Naive thymus-derived CD4-positive, alpha-beta T cell (primary cell): Measurements from ENCODE around the gene LRRC74A. TPM values are rescaled to one million over a fixed set of nuclear protein-coding genes. Genes with fewer than 3 reads are reported as not detected.
A peak's percentile ranks its signal among the peaks of the same experiment; 100 is the strongest.

Source experiments
- ATAC-seq: fragments of 150-1000 bp; cut with Tn5 transposase; 2 replicates; pipeline ENCODE4 v1.10.0; 2021; ENCODE audit warnings: mild to moderate bottlenecking, moderate library complexity
- CTCF ChIA-PET: fragments of 350-600 bp; sonication (Branson Sonifier 250); formaldehyde crosslinking; loops from one replicate; lab custom pipeline; 2021; ENCODE audit warnings: antibody characterized with exemption; lab: Charles Lee
- POLR2A ChIA-PET: fragments of 350-600 bp; sonication (Branson Sonifier 250); formaldehyde crosslinking; loops from one replicate; lab custom pipeline; 2021; ENCODE audit warnings: antibody characterized with exemption, inconsistent platforms; lab: Charles Lee
- DNase-seq, 9 donors: peaks; one replicate each; pipeline versions ENCODE4 v3.0.0 to v3.0.0-alpha.2; 2020 to 2022; ENCODE audit warnings: mixed read lengths in 1 of 9
- H3K27ac ChIP-seq: one replicate; pipeline ENCODE4 v1.7.0; 2013; ENCODE audit warnings: mild to moderate bottlenecking, low read depth, low read length, moderate library complexity
- H3K27me3 ChIP-seq, 2 donors: one replicate each; pipeline ENCODE4 v1.7.0; 2013; ENCODE audit warnings: low read length in 2 of 2, mild to moderate bottlenecking in 2 of 2, moderate library complexity in 2 of 2; ENCODE audit not compliant: control insufficient read depth in 2 of 2, insufficient read depth in 2 of 2
- H3K36me3 ChIP-seq, 3 experiments: 1 replicate in 2 of 3; 2 replicates in 1 of 3; pipeline ENCODE4 v1.7.0; 2013; ENCODE audit warnings: low read length in 3 of 3, mild to moderate bottlenecking in 3 of 3, moderate library complexity in 1 of 3; ENCODE audit not compliant: insufficient read depth in 3 of 3, control insufficient read depth in 2 of 3
- H3K4me1 ChIP-seq, 2 donors: one replicate each; pipeline ENCODE4 v1.7.0; 2013; ENCODE audit warnings: low read length in 2 of 2, mild to moderate bottlenecking in 2 of 2, moderate library complexity in 1 of 2; ENCODE audit not compliant: control insufficient read depth in 2 of 2, insufficient read depth in 2 of 2
- H3K4me3 ChIP-seq: 2 replicates; pipeline ENCODE4 v1.7.0; 2013; ENCODE audit warnings: mild to moderate bottlenecking, low read length
- H3K9me3 ChIP-seq, 3 experiments: 1 replicate in 2 of 3; 2 replicates in 1 of 3; pipeline ENCODE4 v1.7.0; 2013; ENCODE audit warnings: low read length in 3 of 3; ENCODE audit not compliant: control insufficient read depth in 2 of 3
- H3K27ac Mint-ChIP-seq, 9 donors: one replicate each; pipeline ENCODE4 v1.8.0; 2020 to 2022; ENCODE audit warnings: mixed read lengths in 9 of 9, mild to moderate bottlenecking in 8 of 9, moderate library complexity in 5 of 9, inconsistent platforms in 2 of 9
- H3K27me3 Mint-ChIP-seq, 5 donors: one replicate each; pipeline ENCODE4 v1.8.0; 2021 to 2022; ENCODE audit warnings: mixed read lengths in 5 of 5, mild to moderate bottlenecking in 1 of 5
- H3K36me3 Mint-ChIP-seq, 5 donors: one replicate each; pipeline ENCODE4 v1.8.0; 2020 to 2022; ENCODE audit warnings: mixed read lengths in 5 of 5, mild to moderate bottlenecking in 3 of 5, inconsistent platforms in 1 of 5
- H3K4me1 Mint-ChIP-seq, 7 donors: one replicate each; pipeline ENCODE4 v1.8.0; 2020 to 2022; ENCODE audit warnings: mixed read lengths in 7 of 7, mild to moderate bottlenecking in 3 of 7, inconsistent platforms in 1 of 7
- H3K4me3 Mint-ChIP-seq, 10 donors: one replicate each; pipeline ENCODE4 v1.8.0; 2020 to 2022; ENCODE audit warnings: mild to moderate bottlenecking in 10 of 10, mixed read lengths in 10 of 10, moderate library complexity in 6 of 10, inconsistent platforms in 2 of 10
- H3K9me3 Mint-ChIP-seq, 11 donors: one replicate each; pipeline ENCODE4 v1.8.0; 2020 to 2022; ENCODE audit warnings: mixed read lengths in 11 of 11, mild to moderate bottlenecking in 4 of 11, inconsistent platforms in 1 of 11, moderate library complexity in 1 of 11
- intact Hi-C, 2 donors: fragments of 100-400 bp; cut with micrococcal nuclease; formaldehyde crosslinking; loops; one replicate each; pipeline ENCODE4 v1.15.1; 2023
- polyA plus RNA-seq, 2 donors: library from polyadenylated mRNA; unstranded; fragments of 300-500 nt; fragmentation: Illumina TruSeq; gene quantifications; one replicate each; pipeline ENCODE4 v1.2.3, GENCODE V29; 2021
- total RNA-seq, 6 experiments: library from RNA in 5 of 6; stranded (reverse) in 5 of 6; gene quantifications; 1 replicate in 5 of 6; 2 replicates in 1 of 6; pipeline ENCODE4 v1.2.3 and lab custom pipeline; 2021 to 2026

The LRRC74A gene
- total and polyA plus RNA-seq, 7 experiments from 2014 or later = not detected

- peaks cover 0 to 27% (median 5%) of the 10 kb centered on the region in 3 experiments for H3K36me3 ChIP-seq
- DNase-seq = peak in 1 of 9 donors; percentile 4
- no peaks in the 10 kb centered on the region for H3K9me3 ChIP-seq
- ChIA-PET POLR2A (interaction anchor here (0.6 to 1.3 kb wide), 8 partner anchors 16 to 756 kb away, joined by 3 to 5 read pairs (median 3); no protein-coding TSS in a partner anchor), CTCF (interaction anchor here (0.8 to 1.7 kb wide), 2 partner anchors 38 to 102 kb away, joined by 3 to 9 read pairs; no protein-coding TSS in a partner anchor)
- no peaks in the 10 kb centered on the region for H3K27me3 Mint-ChIP-seq
- H3K36me3 Mint-ChIP-seq = peaks cover 3 to 24% (median 9%) of the 10 kb centered on the region in 5 donors
- intact Hi-C loops = loop anchor here (1.0 to 10.0 kb wide), 20 partner anchors 27 to 1151 kb away; partner anchors contain the start of genes CIPC (in 2 of the 2), GSTZ1 (in 2 of the 2), SAMD15 (in 2 of the 2) and TMED8 (in 2 of the 2)
- no peaks in the 10 kb centered on the region for H3K27me3 ChIP-seq
- H3K27ac Mint-ChIP-seq = peak overlapping the region; percentile 85 to 96 (median 94)
- peaks cover 17 to 50% (median 38%) of the 10 kb centered on the region in 7 donors for H3K4me1 Mint-ChIP-seq
- peak overlapping the region; percentile 63 for H3K4me3 ChIP-seq
- H3K4me3 Mint-ChIP-seq = peak overlapping the region; percentile 88 to 99 (median 93)
- H3K9me3 Mint-ChIP-seq = peaks cover 0 to 6% (median 0%) of the 10 kb centered on the region in 11 donors
- H3K27ac ChIP-seq = peak overlapping the region; percentile 87
- H3K4me1 ChIP-seq = peaks cover 20 to 21% of the 10 kb centered on the region in 2 donors
- ATAC-seq = no peak
Observed at GRCh38 chr14:76812093-76812421, 14.2 kb upstream of the LRRC74A start.

GRCh38 chr14:76812422-76813383 lies 13.5 kb upstream of the LRRC74A start, which contains the start of gene ANGEL1:
ANGEL1 (minus strand) TSS chr14:76812882; CDS start chr14:76812827, 55 bp downstream.
- Mint-ChIP-seq H3K27ac (peak within 1 kb of the TSS; percentile 85 to 96 (median 94)), H3K4me3 (peak within 1 kb of the TSS; percentile 88 to 99 (median 93)), H3K27me3 (no peaks in the 10 kb centered on the region), H3K4me1 (peaks cover 16 to 48% (median 37%) of the 10 kb centered on the region in 7 donors), H3K9me3 (peaks cover 0 to 6% (median 0%) of the 10 kb centered on the region in 11 donors), H3K36me3 (peaks cover 0 to 18% (median 6%) of the 10 kb centered on the region in 5 donors)
- Histone ChIP-seq H3K4me1 (peaks cover 20 to 21% of the 10 kb centered on the region in 2 donors), H3K36me3 (peaks cover 0 to 21% (median under 1%) of the 10 kb centered on the region in 3 experiments), H3K4me3 (peak within 1 kb of the TSS; percentile 63), H3K27ac (peak within 1 kb of the TSS; percentile 87), H3K9me3 (no peaks in the 10 kb centered on the region), H3K27me3 (peaks cover 0 to 3% of the 10 kb centered on the region in 2 donors)
- ATAC-seq (peak; percentile 98), DNase-seq (peak; percentile 93 to 98 (median 96))
- intact Hi-C loops = loop anchor here (1.0 to 10.0 kb wide), 20 partner anchors 28 to 1152 kb away; partner anchors contain the start of genes CIPC (in 2 of the 2), GSTZ1 (in 2 of the 2), SAMD15 (in 2 of the 2) and TMED8 (in 2 of the 2)
- ChIA-PET POLR2A (interaction anchor here (0.6 to 1.3 kb wide), 7 partner anchors 17 to 757 kb away, joined by 3 to 5 read pairs (median 3); no protein-coding TSS in a partner anchor), CTCF (interaction anchor here (0.8 kb wide), 1 partner anchor 38 kb away, joined by 3 read pairs; no protein-coding TSS in a partner anchor)

- Mint-ChIP-seq H3K27ac (peak overlapping the region in 1 of 9 donors; percentile 5), H3K27me3 (peaks cover 0 to 8% (median 2%) of the 10 kb centered on the region in 5 donors), H3K4me1 (peaks cover 13 to 33% (median 28%) of the 10 kb centered on the region in 7 donors), H3K4me3 (no peak overlapping the region), H3K9me3 (peaks cover 0 to 8% (median 0%) of the 10 kb centered on the region in 11 donors), H3K36me3 (no peaks in the 10 kb centered on the region)
- POLR2A ChIA-PET = no interaction called here
- Histone ChIP-seq H3K9me3 (no peaks in the 10 kb centered on the region), H3K4me3 (no peak overlapping the region), H3K27ac (no peak overlapping the region), H3K4me1 (peaks cover 20 to 21% of the 10 kb centered on the region in 2 donors), H3K27me3 (peaks cover 0 to 3% of the 10 kb centered on the region in 2 donors), H3K36me3 (peaks cover 0 to 3% (median 0%) of the 10 kb centered on the region in 3 experiments)
- intact Hi-C loops = loop anchor here in 1 of 2 donors (5.0 to 10.0 kb wide), 3 partner anchors 92 to 990 kb away; partner anchors contain the start of genes ADCK1 and SNW1
- ATAC-seq = no peak
- CTCF ChIA-PET = no interaction called here
- no peak for DNase-seq
Observed at GRCh38 chr14:76814726-76815645, 11.2 kb upstream of the LRRC74A start.

DNA sequence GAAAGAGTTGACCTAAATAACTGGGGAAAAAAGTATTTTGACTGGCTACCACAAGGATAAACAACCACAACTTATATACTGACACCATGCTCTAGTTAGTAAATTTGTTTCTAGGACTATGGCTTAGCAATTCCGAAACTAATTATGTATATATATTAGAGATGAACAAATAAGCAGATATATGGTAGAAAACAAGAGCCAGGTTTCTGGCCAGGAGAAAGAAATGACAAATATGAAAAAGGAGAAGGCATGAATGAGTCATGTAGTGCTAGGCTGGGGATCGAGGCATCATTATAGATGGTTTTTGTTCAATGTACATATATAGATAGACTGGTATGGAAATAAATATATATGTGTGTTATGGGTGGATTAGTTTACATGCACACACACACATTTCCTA lies 5.5 kb upstream of the LRRC74A start:
- Mint-ChIP-seq H3K4me3 (no peak overlapping the region), H3K27ac (no peak overlapping the region), H3K9me3 (peaks cover 0 to 2% (median 0%) of the 10 kb centered on the region in 11 donors), H3K27me3 (peaks cover 0 to 25% (median 10%) of the 10 kb centered on the region in 5 donors), H3K36me3 (no peaks in the 10 kb centered on the region), H3K4me1 (no peaks in the 10 kb centered on the region)
- ATAC-seq (no peak), DNase-seq (no peak)
- no peak overlapping the region for H3K27ac ChIP-seq
- H3K4me3 ChIP-seq = no peak overlapping the region
- intact Hi-C loops = no loop called here
- ChIA-PET CTCF (interaction anchor here (0.6 kb wide), 1 partner anchor 274 kb away, joined by 3 read pairs; no protein-coding TSS in a partner anchor), POLR2A (no interaction called here)
- no peaks in the 10 kb centered on the region for H3K36me3 ChIP-seq
- peaks cover 0 to 3% of the 10 kb centered on the region in 2 donors for H3K27me3 ChIP-seq
- no peaks in the 10 kb centered on the region for H3K9me3 ChIP-seq
- H3K4me1 ChIP-seq = no peaks in the 10 kb centered on the region

- Mint-ChIP-seq H3K36me3 (no peaks in the 10 kb centered on the region), H3K9me3 (no peaks in the 10 kb centered on the region)
- POLR2A ChIA-PET = no interaction called here
Observed at GRCh38 chr14:76827696-76828296, 1.6 kb downstream of the LRRC74A start.

More at GRCh38 chr14:76827696-76828296, 1.6 kb downstream of the LRRC74A start:
- CTCF ChIA-PET = no interaction called here
- Histone ChIP-seq H3K9me3 (no peaks in the 10 kb centered on the region), H3K27me3 (no peaks in the 10 kb centered on the region), H3K4me1 (no peaks in the 10 kb centered on the region), H3K36me3 (no peaks in the 10 kb centered on the region), H3K4me3 (no peak overlapping the region), H3K27ac (no peak overlapping the region)
- Mint-ChIP-seq H3K4me3 (no peak overlapping the region), H3K4me1 (peaks cover 0 to 1% (median 0%) of the 10 kb centered on the region in 7 donors), H3K27ac (no peak overlapping the region), H3K27me3 (peaks cover 0 to 21% (median 3%) of the 10 kb centered on the region in 5 donors)
- ATAC-seq = no peak
- DNase-seq = no peak
- intact Hi-C loops = no loop called here
